ENCODE results near the gene EEIG1. TPM values are rescaled to one million over a fixed set of nuclear protein-coding genes. Genes with fewer than 3 reads are reported as not detected.
A peak's percentile ranks its signal among the peaks of the same experiment; 100 is the strongest.

EEIG1 gene
- total and polyA plus RNA-seq, 2 donors (not counting 1 experiment from before 2014, with no cell fraction given): 57.2 to 245 TPM

DNA sequence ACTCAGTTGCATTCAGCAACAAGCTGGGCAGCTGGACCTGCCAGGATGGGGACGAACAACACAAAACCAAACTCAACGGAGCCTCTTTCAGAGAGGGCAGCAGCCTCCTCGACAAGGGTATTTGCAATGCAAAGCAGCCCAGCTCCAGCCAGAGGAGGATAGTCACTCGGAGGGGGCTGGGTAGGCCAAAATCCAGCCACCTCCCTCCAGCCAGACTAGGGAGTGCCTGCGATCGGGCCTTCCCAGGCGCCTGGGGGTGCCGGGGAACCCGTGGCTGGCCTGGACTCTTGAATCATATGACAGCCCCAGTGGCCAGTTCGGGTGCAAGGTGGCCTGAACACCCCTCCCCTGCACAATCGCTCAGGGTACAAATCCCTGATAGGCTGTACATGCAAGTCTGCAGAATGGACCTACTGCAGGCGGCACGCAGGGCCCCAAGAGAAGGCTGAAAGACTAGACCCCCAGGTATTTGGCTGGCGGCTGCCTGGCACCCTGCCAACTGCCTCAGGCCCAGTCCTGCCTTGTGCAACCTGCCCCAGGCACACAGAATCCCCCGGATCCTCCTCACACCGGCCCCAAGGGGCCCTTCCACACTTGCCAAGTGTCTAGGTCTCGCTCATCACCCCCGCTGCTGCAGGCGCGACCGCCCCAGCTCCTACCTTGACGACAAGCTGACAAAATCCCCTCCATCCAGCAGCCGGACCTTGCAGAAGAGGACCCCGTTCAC is 1.3 kb downstream of the EEIG1 start:
- CTCF ChIA-PET: interaction anchor here (0.6 to 20.6 kb wide), 9 partner anchors 13 to 137 kb away, joined by 3 to 282 read pairs (median 7); partner anchors contain the start of genes NAIF1 and SLC25A25

More for the DNA sequence above, 1.3 kb downstream of the EEIG1 start:
- Mint-ChIP-seq H3K4me3 (peak overlapping the region; percentile 97), H3K27me3 (no peaks in the 10 kb centered on the region), H3K9me3 (ENCODE audit: insufficient read depth) (no peaks in the 10 kb centered on the region), H3K27ac (peak overlapping the region; percentile 95), H3K4me1 (peaks cover 74% of the 10 kb centered on the region)
- Histone ChIP-seq H3K9me3 (ENCODE audit: control extremely low read depth in 1 of 3, control insufficient read depth in 2 of 3, insufficient read depth in 1 of 3, low read length in 2 of 3) (no peaks in the 10 kb centered on the region), H3K79me2 (ENCODE audit: control insufficient read depth, insufficient read depth, low read length) (peaks cover 78% of the 10 kb centered on the region), H3K36me3 (replicated peaks in 1 of 2; ENCODE audit: control extremely low read depth in 1 of 2, control insufficient read depth in 1 of 2, extremely low read depth in 1 of 2, insufficient read depth in 2 of 2, low read length in 1 of 2) (peaks cover 0 to 20% of the 10 kb centered on the region in 2 experiments), H3K27ac (ENCODE audit: low read length in 2 of 2) (peak overlapping the region; percentile 79 to 93), H4K20me1 (ENCODE audit: control insufficient read depth, insufficient read depth, low read length, poor library complexity, severe bottlenecking) (peaks cover 57% of the 10 kb centered on the region), H2AFZ (ENCODE audit: insufficient read depth, low read depth, low read length, poor library complexity, severe bottlenecking) (no peak overlapping the region), H3K9ac (ENCODE audit: low read length) (peak overlapping the region; percentile 78), H3K4me2 (replicated peaks; ENCODE audit: low read depth, low read length, poor library complexity, severe bottlenecking) (peak overlapping the region; percentile 75), H3K27me3 (replicated peaks in 1 of 4; ENCODE audit: control extremely low read depth in 1 of 4, control insufficient read depth in 3 of 4, insufficient read depth in 4 of 4, low read length in 3 of 4) (no peaks in the 10 kb centered on the region), H3K4me3 (ENCODE audit: control extremely low read depth in 1 of 5, extremely low read depth in 1 of 5, insufficient read depth in 1 of 5, low read depth in 2 of 5, low read length in 4 of 5) (peak overlapping the region; percentile 70 to 95 (median 82)), H3K4me1 (ENCODE audit: control insufficient read depth in 2 of 2, insufficient read depth in 2 of 2, low read length in 2 of 2) (peaks cover 74 to 88% of the 10 kb centered on the region in 2 donors)
- DNase-seq (peak; percentile 70), ATAC-seq (ENCODE audit: low read depth) (peak; percentile 5)
- intact Hi-C loops (cut with micrococcal nuclease): loop anchor here (1.0 to 5.0 kb wide), 5 partner anchors 8 to 138 kb away; no protein-coding TSS in a partner anchor
- TF ChIP-seq, protein P1, sequence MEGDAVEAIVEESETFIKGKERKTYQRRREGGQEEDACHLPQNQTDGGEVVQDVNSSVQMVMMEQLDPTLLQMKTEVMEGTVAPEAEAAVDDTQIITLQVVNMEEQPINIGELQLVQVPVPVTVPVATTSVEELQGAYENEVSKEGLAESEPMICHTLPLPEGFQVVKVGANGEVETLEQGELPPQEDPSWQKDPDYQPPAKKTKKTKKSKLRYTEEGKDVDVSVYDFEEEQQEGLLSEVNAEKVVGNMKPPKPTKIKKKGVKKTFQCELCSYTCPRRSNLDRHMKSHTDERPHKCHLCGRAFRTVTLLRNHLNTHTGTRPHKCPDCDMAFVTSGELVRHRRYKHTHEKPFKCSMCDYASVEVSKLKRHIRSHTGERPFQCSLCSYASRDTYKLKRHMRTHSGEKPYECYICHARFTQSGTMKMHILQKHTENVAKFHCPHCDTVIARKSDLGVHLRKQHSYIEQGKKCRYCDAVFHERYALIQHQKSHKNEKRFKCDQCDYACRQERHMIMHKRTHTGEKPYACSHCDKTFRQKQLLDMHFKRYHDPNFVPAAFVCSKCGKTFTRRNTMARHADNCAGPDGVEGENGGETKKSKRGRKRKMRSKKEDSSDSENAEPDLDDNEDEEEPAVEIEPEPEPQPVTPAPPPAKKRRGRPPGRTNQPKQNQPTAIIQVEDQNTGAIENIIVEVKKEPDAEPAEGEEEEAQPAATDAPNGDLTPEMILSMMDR (IDR thresholded peaks at IDR 0.05): no peak
- TF ChIP-seq EZH2 (IDR thresholded peaks at IDR 0.05; ENCODE audit: borderline replicate concordance, insufficient read depth, low read depth, low read length, poor library complexity, severe bottlenecking): no peak
- POLR2A ChIA-PET: interaction anchor here (0.6 to 15.3 kb wide), 10 partner anchors 9 to 88 kb away, joined by 3 to 212 read pairs (median 5); partner anchors contain the start of gene NAIF1
- WGBS (ENCODE audit: insufficient coverage): 15% methylated on average over 17 of the region's 24 CpGs

Measured in B cell (primary cell).